ENCODE results near the gene LDLRAD3. TPM values are rescaled to one million over a fixed set of nuclear protein-coding genes. Genes with fewer than 3 reads are reported as not detected.

Gene LDLRAD3
- total RNA-seq, 4 donors from 2014 or later = 0.37 to 43.2 (median 3.7) TPM

DNA sequence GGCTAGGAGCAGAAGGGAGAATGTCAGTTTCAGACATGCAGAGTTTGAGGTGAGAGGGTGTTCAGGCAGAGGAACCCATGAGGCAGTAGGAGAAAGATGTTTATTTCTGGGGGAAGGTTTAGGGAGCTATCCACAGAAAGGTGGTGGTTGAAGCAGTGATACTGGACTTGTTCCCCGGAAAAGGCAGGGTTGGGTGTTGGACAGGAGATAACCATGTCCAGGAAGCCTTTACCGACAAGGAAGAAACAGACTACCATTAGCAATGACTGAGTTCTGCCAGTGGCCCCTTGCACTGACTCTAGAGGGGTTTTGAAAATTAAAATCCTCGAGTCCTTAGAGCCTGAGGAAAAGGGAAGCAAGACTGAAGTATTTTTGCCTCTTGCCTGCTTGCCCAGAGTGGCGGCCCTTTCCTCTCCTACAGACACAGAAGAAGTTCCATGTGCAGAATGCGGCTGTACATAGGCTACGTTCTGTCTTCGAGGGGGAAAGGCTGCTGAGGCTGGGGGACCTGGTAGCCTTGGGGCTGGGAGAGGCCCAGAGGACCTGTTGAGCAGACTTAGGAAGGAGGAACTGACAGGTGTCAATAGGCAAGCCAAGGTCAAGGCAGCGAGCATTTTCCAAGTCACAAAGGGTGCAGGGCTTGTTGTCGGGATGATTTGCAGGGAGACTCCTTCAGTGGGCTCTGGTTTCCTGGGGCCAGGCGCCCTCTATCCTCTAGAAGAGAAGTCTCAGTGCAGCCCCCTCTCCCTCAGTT lies 146.7 kb downstream of the LDLRAD3 start:
- H3K4me3 ChIP-seq = no peak overlapping the region
- no peaks in the 10 kb centered on the region for H3K36me3 ChIP-seq
- no peak for DNase-seq
- in situ Hi-C loops (cut with MboI; ENCODE audit: low pct_ligation_motif_present in 1 of 4, low pct_unique_long_range_greater_than_20kb in 1 of 4, low sequenced_read_pairs in 3 of 4) = no loop called here
- intact Hi-C loops (cut with DNase I; ENCODE audit: low total_unique reads) = no loop called here
- no peak overlapping the region for H3K27ac ChIP-seq
- TF ChIP-seq EP300 (IDR thresholded peaks at IDR 0.05; ENCODE audit: low read depth) (no peak), POLR2AphosphoS5 (IDR thresholded peaks at IDR 0.05) (no peak), POLR2A (IDR thresholded peaks at IDR 0.05) (no peak)
- TF ChIP-seq, protein P1, sequence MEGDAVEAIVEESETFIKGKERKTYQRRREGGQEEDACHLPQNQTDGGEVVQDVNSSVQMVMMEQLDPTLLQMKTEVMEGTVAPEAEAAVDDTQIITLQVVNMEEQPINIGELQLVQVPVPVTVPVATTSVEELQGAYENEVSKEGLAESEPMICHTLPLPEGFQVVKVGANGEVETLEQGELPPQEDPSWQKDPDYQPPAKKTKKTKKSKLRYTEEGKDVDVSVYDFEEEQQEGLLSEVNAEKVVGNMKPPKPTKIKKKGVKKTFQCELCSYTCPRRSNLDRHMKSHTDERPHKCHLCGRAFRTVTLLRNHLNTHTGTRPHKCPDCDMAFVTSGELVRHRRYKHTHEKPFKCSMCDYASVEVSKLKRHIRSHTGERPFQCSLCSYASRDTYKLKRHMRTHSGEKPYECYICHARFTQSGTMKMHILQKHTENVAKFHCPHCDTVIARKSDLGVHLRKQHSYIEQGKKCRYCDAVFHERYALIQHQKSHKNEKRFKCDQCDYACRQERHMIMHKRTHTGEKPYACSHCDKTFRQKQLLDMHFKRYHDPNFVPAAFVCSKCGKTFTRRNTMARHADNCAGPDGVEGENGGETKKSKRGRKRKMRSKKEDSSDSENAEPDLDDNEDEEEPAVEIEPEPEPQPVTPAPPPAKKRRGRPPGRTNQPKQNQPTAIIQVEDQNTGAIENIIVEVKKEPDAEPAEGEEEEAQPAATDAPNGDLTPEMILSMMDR (IDR thresholded peaks at IDR 0.05) = no peak
- no peaks in the 10 kb centered on the region for H3K27me3 ChIP-seq
- 70 to 85% methylated on average over 3 to 10 of the region's 10 CpGs for WGBS, 2 donors (ENCODE audit: low coverage in 1 of 2)
- no peaks in the 10 kb centered on the region for H3K4me1 ChIP-seq
- H3K9me3 ChIP-seq = no peaks in the 10 kb centered on the region

GRCh38 chr11:36091256-36091811 lies 147.5 kb downstream of the LDLRAD3 start:
- H3K27ac ChIP-seq = no peak overlapping the region
- H3K9me3 ChIP-seq = no peaks in the 10 kb centered on the region
- TF ChIP-seq, protein P1 (IDR thresholded peaks at IDR 0.05) = no peak
- TF ChIP-seq POLR2AphosphoS5 (IDR thresholded peaks at IDR 0.05) (no peak), POLR2A (IDR thresholded peaks at IDR 0.05) (no peak), EP300 (IDR thresholded peaks at IDR 0.05; ENCODE audit: low read depth) (no peak)
- H3K4me3 ChIP-seq = no peak overlapping the region
- H3K4me1 ChIP-seq = no peaks in the 10 kb centered on the region
- H3K27me3 ChIP-seq = no peaks in the 10 kb centered on the region
- H3K36me3 ChIP-seq = no peaks in the 10 kb centered on the region
- in situ Hi-C loops (cut with MboI; ENCODE audit: low pct_ligation_motif_present in 1 of 4, low pct_unique_long_range_greater_than_20kb in 1 of 4, low sequenced_read_pairs in 3 of 4) (no loop called here), intact Hi-C loops (cut with DNase I; ENCODE audit: low total_unique reads) (no loop called here)
- DNase-seq = no peak
- 52 to 65% methylated on average over 6 to 7 of the region's 7 CpGs for WGBS, 2 donors (ENCODE audit: low coverage in 1 of 2)

DNA sequence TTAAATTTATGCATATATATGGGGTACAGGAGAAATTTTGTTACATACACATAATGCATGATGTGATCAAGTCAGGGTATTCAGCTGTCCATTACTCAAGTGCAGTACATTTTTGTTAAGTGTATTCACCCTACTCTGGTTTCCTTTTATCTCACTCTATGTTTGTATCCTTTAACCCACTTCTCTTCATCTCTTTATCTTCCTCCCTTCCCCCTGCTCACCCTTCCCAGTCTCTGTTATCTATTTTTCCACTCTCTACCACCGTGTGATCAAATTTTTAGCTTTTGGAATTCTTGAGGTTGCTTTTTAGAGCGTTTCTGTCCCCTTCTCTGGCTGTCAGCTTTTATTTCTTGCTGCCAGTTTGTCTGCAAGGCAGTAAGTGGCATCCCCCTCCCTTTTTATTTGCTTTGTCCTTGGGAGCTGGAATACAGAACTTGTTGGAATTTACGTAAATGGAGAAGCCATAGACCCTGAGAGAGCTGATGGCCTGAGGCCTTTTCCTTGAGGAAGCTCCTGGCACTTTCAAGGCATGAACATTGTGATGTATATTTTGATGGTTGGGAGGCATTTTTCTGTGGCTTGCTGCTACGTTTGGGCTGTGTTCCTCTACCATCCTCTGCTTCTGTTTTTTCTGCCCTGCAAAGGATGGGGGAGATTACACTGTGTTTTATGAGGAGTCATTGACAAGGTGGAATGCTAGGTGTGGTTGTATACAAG lies 148.6 kb downstream of the LDLRAD3 start:
- no peak for DNase-seq
- no peaks in the 10 kb centered on the region for H3K36me3 ChIP-seq
- H3K4me1 ChIP-seq = no peaks in the 10 kb centered on the region
- in situ Hi-C loops (cut with MboI; ENCODE audit: low pct_ligation_motif_present in 1 of 4, low pct_unique_long_range_greater_than_20kb in 1 of 4, low sequenced_read_pairs in 3 of 4) (no loop called here), intact Hi-C loops (cut with DNase I; ENCODE audit: low total_unique reads) (no loop called here)
- H3K4me3 ChIP-seq = no peak overlapping the region
- H3K27ac ChIP-seq = no peak overlapping the region
- no peaks in the 10 kb centered on the region for H3K9me3 ChIP-seq
- no peaks in the 10 kb centered on the region for H3K27me3 ChIP-seq
- WGBS, 2 donors (ENCODE audit: low coverage in 1 of 2) = 64 to 65% methylated on average over 3 to 4 of the region's 4 CpGs
- TF ChIP-seq POLR2AphosphoS5 (IDR thresholded peaks at IDR 0.05) = no peak
- no peak for TF ChIP-seq POLR2A (IDR thresholded peaks at IDR 0.05)
- no peak for TF ChIP-seq EP300 (IDR thresholded peaks at IDR 0.05; ENCODE audit: low read depth)
- TF ChIP-seq, protein P1 (IDR thresholded peaks at IDR 0.05) = no peak

- no peak overlapping the region for H3K27ac ChIP-seq
- TF ChIP-seq POLR2AphosphoS5 (IDR thresholded peaks at IDR 0.05) (no peak), EP300 (IDR thresholded peaks at IDR 0.05; ENCODE audit: low read depth) (no peak), POLR2A (IDR thresholded peaks at IDR 0.05) (no peak)
- TF ChIP-seq, protein P1 (IDR thresholded peaks at IDR 0.05) = no peak
- no peak for DNase-seq
- no peaks in the 10 kb centered on the region for H3K9me3 ChIP-seq
- H3K36me3 ChIP-seq = no peaks in the 10 kb centered on the region
- in situ Hi-C loops (cut with MboI; ENCODE audit: low pct_ligation_motif_present in 1 of 4, low pct_unique_long_range_greater_than_20kb in 1 of 4, low sequenced_read_pairs in 3 of 4) = no loop called here
- H3K4me3 ChIP-seq = no peak overlapping the region
- H3K4me1 ChIP-seq = no peaks in the 10 kb centered on the region
- 91 to 100% methylated on average over 1 to 4 of the region's 4 CpGs for WGBS, 2 donors (ENCODE audit: low coverage in 1 of 2)
- intact Hi-C loops (cut with DNase I; ENCODE audit: low total_unique reads) = no loop called here
- H3K27me3 ChIP-seq = no peaks in the 10 kb centered on the region
Observed at GRCh38 chr11:36093548-36093947, 149.7 kb downstream of the LDLRAD3 start.
